GM18861 (cell line): ENCODE measurements around the gene ARHGEF4.

Experiments
- ATAC-seq: cut with Tn5 transposase; IDR thresholded peaks from one replicate; pipeline ENCODE4 v1.9.1; 2021; ENCODE audit not compliant: unreplicated experiment

Gene ARHGEF4

DNA sequence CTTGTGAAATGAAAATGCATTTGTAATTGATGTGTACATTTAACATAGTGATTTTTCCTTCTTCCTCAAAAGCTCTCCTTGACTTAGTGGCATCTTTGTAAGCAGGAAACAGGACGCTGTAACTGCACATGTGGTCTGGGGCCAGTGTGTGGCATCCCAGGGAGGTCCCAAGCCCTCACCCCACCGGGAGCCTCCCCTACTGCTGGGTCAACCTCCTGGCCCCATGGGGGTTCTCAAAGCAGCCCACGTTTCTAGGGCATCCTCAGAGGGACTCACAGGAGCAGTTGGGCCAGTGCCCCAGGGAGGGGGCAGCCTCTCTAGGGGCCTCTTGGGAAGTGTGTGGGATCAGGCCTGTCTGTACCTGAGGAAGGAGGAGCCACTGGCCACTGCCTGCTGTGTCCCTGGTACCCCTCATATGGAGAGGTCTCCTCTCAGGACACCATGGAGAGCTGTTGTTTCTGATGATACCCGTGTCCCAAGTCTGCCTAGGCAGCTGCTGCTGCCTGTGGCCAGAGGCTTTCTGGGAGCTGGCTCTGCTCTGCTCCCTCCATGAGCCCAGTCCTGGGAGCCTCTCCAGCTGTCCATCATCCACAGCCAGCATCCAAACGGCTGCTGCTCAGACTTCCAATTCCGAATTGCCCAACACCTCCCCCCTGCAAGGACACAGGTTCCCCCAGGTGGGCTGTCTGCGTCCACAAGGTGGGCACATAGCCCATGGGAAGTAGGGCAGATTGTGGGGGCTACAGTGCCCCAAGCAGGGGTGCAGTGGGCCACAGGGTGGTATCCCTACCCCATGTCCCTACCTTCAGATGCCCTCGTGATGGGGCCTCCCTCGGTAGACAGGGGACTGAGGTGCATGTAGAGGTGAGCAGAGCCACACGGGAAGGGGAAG is 13.4 kb downstream of the ARHGEF4 start:
- ATAC-seq = no peak

DNA sequence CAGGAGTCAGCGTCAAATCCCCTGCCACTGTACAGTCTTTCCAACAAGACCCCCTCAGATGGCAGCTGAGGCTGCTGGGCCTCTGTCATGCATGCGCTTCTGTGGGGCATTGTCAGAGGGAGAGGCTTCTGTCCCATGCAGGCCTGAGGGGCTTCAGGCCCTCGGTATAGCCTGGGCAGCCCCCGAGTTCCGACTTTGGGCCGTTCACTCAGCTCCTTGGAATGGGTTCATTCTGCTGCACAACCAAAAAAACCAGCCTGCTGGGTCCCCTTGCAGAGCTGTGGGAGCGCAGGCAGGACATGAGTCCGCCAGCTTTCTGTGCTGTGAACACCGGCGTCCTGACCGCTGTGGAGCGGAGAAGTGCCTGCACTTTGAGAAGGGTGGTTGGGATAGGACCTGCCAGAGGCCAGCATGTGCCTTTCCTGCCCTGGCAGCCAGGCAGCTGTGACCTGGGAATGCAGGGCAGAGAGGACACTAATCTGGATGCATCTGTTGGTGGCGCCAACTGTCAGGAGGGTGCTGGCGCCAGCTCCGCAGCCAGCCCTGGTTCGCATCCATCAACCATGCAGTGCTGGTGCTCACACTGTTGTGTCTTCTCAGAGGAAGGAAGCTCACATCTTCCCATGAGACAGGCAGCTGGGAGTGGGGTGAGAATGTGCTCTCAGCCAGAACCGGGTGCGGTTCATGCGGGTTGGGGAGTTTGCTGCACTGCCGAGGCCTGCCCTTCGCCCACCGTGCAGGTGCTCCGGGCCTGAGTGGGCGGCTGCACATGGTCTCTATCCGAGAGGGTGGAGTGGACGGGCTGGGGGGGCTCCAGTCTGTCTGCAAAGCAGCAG is 14.3 kb downstream of the ARHGEF4 start:
- no peak for ATAC-seq

DNA sequence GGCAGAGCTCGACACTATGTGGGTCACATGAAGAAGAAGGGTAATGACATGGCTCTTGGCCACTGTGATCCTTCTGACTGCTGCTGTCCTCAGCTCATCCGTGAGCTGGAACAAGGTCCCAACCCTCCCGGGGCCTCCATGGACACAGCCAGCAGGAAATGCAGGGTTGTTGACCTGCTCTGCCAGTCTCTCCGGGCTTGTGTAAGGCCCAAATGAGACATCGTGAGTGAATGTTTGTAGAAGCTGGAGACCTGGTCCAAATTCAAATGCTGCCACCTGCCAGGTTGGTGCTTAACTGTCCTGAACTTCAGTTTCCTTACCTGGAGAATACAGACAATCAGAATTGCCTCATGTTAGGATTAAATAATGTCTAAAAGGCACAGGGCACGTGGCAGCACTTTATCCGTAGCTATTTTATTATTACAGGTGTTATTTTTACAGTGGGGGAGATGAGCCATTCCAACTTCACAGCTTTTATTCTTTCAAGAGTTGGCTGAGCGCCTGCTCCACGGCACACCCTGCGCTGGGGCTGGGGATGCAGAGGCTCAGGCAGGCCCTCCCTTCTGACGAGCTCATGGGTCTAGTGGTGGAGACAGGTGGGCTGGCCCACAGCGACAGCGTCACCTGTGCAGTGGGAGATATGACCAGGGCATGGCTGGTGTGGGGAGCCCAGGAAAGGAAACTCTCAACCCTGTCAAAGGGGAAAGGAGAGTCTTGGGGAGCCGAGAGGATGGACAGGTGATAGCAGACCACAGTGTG is 15.1 kb downstream of the ARHGEF4 start:
- no peak for ATAC-seq

DNA sequence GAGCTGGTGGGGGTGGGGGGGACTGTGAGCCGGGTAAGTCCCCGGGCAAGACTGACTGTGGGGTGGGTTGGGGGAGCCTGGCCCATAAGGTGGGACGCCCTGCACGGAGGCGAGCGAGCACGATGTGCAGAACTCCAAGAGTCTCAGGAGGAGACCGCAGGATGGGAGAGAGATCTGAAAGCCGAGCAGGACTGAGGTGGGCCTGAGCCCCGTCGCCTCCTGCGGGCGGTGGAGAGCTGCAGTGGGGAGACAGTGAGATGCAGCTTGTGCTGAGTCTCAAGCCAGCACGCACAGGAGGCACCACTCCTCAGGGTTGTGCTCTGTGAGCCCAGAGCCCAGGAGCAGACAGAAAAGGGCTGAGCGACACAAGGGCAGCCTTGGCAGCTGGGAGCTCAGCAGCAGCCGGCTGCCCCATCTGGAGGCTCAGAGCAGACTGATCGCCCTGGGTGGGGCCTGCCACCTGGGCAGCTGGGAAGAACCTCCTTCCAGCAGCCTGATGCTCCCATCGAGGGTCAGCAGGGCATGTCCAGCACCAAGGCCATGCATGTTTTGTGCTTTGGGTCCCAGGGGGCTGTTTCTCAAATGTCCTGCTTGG is 15.9 kb downstream of the ARHGEF4 start:
- ATAC-seq = no peak

DNA sequence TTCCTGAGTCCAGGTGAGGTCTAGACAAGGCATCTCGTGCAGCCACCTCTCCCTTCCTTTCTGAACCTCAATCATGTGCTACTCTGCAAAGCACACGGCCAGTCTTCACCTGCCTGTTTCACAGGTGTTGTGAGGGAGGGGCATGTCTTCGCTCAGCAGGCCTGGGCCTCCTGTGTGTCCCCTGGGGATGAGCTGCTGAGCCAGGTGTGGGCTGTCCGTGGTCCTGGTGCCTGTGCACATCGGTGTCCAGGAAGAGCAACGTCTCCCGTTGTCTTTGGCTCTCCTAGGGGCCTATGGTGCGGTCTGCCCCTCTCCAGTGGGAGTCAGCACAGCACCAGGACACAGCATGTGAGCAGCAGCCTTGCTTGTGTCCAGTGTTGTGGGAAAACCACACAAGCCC is 16.7 kb downstream of the ARHGEF4 start:
- ATAC-seq = no peak

DNA sequence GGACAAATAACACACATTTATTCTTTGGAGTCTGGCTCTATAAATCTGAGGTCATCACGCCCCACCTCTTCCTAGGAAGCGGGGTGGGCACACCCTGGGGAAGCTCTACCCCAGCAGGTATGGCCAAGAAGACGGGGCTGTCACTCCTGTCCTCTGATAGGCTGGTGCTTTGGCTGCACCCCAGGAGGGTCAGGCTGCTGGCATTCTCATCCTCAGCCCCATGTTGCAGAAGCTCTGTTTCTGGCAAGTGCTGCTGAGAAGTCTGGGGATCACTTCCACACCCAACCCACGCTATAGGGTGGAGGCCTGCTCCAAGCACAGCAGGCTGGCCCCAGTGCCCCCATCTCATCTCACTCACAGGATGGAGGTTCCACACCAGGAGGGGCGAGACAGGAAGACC is 17.6 kb downstream of the ARHGEF4 start:
- no peak for ATAC-seq

DNA sequence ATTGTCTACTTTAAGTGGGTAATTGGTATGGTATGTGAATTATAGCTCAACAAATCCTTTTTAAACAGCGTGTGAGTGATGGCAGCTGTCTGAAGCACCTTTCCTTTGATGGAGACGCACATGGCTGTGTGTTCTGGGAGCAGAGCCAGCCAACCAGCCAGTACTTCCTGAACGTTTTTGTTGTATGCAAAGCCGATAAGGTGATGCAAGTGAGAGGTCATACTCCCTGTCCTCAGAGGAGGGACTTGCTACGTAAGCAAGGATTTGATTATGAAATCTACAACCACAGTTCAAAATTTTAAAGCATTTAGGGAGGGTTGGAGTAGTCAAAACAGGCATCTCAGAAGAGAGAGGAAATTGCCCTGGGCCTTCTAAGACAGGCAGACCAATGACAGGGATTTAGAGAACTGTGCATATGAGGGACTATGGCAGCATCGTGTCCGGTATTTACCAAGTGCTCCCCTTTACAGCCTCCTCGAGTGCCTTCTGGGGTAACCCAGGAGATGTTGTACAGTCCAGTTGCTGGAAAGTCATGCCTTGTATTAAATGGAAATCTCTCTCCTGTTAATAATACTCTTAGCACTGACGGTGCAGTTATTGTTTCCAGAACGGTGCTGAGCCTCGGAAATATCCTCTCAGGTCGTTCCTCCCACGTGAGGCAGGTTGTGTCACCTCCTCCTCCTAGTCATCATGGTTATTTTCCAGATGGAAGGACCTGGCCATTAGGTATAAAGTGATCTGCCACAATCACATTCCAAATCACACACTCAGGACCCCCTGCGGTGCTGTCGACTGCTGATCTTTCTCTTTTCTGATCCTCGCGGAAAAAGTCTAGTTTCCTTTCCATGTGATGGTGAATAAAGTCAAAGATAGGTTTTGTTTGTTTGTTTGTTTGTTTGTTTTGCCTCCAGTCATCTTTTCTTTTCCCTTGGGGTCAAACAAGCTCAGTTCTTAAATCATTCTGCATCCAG is 28.4 kb downstream of the ARHGEF4 start:
- no peak for ATAC-seq

DNA sequence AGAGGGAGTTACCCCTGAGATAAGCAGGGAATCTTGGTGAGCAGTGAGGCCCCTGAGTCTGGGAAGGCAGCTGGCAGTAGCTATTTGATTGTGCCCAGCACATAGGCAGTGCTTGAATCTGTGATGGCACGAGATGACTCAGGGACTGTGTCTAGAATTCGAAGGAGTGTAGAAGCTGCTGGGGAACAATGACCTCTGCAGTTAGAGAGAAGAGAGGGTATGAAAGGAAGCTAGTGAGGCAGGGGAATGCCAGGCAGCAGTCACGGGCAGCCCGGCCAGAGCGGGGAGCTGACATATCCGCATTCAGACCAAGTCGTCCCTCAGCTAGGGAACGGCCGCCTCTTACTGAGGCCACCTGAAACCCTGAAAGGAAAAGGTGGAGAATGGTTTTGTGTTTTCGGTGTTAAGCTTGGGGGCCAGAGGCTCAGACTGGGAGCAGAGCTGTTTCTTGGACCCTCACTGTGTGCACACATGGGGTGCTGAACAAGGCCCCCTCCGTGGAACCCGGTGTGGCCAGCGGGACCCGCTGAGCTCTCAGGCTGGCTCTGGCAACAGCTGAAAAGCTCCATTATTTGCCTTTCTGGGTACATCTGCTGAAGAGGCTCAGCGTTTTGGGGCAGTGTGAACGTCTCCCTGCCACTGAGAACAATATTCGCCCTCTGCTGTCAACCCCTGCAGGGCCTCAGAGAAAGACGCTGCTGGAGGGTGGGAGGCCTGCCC is 32.9 kb downstream of the ARHGEF4 start:
- ATAC-seq = no peak

DNA sequence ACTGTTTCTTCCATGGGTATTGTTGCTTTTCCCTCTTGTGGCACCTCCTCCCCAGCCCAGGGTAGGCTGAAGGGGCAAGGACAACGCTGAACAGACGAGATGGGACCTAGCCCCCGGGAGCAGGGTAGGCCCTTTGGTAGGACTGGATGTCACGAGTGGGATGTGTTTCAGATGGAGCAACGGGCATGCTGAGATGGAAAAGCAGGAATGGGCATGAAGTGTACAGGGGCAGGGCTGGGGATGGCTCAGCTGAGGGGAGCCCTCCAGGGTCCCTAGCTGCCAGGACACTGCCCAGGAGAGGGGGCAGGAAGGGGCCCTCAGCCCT is 33.4 kb downstream of the ARHGEF4 start:
- no peak for ATAC-seq

DNA sequence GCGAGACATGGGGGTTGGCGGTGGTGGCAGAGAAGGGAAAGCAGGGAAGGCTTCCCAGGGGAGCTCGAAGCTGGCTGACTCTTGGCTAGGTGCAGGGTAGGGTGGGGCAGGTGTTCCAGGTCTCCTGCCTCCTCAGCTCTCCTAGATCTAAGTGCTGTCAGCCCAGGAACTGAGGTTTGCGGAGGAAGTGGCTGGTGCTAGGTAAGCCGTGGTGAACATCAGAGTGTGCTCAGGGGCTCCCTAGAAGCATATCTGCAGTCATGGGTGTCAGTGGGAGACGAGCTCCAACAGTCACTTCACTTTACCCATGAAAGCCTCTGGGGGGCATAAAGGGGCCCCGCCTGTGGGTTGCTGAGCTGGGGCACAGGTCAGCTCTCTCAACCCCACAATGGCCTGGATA is 34.1 kb downstream of the ARHGEF4 start:
- ATAC-seq = no peak

DNA sequence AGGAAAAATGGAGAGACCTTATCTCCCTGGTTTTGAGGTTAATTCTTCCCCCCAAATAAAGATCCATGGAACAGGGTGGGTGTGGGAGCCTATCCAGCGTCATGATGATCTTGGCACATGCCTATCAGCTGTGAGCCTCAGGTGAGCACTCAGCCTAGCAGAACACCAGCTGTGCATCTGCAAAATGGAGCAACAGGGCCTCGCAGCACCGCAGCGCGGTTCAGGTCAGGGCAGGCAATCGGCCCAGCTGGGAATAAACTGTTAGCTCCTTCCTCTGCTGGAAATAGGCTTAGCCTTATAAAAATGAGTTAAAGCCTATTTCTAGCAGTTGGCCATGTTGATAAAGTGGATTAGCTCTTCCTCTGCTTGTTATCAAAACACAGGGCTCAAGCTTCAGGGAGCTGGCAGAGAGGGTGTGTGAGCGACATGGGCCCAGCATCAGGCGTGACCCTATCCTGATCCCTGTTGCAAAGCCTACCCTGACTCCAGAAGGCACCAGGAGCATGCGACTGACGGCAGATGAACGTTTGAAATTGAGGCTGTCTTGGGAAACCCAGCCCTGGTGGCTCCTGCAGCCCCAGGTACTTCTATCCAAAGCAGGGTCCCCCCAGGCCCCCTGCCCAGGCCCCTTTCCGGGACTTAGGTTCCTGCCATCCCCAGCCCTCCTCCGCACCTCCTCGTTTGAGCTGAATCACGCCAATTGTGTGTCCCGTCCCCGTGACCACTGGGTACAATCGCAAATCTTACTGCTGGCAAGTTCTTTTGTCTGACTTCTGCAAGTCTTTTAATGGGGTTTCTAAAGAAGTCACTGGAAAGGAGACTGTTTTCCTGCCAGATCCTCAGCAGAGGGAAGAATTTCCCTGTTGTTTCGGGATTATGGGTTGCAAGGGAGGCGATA is 35.4 kb downstream of the ARHGEF4 start:
- ATAC-seq = no peak

DNA sequence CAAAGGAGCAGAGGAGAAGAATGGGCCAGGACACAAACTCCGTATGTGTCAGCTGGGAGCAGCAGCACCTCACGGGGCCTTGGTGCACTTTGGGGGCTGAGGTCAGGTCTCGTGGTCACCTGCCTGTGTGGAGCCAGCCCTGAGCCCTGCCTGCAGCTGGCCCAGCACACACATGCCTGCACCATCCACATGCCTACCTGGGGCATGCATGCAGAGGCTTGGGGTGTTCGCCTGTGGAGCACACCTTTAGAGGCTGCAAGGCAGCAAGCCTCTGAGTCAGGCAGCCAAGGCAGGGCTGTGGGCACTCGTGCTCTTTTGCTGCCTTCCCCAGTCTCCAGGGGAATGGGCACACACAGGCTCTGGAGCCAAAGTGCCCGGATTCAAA is 36.0 kb downstream of the ARHGEF4 start:
- ATAC-seq = no peak

DNA sequence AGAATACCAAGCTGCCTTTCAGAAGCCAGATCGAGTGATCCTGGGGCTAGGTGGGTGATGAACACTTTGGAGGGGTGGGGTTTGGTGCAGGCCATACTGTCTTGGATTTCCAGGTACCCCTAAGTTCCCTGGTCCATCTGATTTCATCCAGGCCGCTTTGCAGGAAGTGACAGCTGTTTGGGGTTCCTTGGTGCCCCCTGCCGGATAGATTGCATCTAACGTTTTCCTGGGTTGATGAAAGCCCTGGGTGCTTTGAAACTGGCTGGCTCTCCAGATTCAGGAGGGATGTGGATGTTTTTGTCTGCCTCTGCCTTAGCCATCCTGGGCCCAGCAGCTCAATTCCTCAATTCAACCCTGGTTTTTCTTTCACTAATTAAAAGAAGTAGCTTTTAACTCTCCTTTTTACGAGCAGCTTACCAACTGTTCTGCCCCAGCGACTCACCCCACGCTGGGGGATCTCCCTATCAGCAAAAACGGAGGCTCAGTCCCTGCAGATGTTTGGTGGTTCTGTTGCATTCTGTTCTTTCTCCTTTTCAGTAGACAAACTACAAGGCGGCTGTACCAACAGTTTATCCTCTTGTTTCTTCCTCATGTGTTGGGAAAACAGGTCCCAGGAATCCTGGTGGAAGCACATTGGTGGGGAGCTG is 37.1 kb downstream of the ARHGEF4 start:
- peak; percentile 70 for ATAC-seq

DNA sequence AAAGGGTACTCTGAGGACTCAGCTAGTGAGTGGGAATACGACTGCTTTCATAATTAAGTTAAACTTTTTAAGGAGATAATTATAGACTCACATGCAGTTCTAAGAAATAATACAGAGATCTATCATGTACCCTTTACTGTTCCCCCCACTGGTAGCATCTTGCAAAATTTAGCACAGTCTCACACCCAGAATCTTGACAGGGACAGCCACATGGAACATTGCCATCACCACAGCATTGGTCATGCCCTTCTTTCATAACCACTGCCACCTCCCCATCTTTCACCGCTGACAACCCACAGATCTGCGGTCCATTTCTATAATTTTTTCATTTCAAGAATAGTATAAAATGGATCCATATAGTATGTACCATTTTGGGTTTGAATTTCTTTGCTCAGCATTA is 37.8 kb downstream of the ARHGEF4 start:
- no peak for ATAC-seq

DNA sequence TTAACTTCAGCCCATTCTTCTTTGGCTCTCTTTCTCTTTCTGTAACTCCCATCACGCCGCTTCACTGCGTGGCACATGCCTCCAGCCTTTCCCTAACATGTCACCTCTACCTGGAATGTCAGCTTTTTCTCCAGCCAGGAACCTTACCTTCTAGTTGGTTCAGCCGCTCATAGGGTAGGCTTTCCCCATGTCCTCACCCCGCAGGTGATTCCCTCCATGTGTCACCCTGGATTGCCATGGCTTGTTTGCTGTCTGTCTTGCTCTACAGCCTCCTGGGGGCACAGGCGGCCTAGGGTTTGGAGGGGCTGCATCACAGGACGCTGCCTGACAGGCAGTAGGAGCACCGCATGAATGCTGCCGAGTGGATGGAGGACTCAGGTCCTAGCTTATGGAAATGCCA is 39.2 kb downstream of the ARHGEF4 start:
- ATAC-seq = no peak

DNA sequence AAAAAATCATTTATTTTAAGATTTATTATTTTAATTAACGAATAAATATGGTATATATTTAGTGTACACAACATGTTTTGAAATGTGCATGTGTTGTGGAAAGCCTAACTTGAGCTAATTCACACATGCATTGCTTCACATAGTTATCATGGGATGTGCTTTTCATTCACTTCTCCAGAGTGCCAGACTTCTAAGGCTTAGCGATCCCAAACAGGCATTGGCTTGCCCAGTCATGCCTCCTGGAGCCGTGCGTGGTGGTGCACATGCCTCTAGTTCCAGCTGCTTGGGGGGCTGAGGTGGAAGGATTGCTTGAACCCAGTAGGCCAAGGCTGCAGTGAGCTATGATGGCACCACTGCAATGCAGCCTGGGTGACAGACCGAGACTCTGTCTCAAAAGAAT is 40.5 kb downstream of the ARHGEF4 start:
- no peak for ATAC-seq

DNA sequence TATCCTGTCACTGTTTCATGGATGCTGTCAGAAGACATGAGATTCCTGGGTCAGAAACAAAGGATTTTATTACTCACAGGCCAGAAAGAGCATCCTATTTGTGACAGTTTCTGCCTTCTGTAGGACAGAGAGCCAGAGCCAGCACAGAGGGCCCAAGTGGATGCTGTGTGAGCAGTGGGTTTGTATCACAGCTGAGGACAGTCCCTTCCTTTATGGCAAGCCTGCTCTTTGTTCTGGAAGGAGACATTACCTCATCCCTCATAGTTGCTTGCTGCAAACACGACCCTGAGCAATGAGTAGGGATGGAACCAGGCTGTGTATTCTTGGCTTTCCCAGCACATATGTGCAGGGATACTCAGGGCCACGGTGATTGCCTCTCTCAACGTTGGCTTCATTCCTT is 41.6 kb downstream of the ARHGEF4 start:
- ATAC-seq = no peak

DNA sequence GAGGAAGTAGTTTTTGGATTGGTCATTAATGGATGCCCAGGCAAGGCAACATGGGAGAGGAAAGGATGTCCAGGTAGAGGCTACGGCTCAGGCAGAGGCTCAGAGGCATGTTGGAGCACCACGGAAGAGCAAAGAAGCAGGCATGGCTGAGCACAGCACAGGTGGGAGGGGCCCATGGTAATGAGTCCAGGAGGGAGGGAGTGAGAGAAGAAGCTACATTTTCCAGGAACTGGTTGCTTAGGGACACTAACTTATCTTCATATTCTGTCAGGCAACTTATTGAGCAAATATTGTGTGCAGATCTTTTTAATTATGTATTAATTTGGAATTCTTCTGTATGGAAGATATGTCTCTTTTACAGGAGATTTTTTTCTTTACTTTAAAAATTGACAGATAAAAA is 42.2 kb downstream of the ARHGEF4 start:
- ATAC-seq = no peak
